ENCODE results near the gene TSPAN4. TPM values are rescaled to one million over a fixed set of nuclear protein-coding genes. Genes with fewer than 3 reads are reported as not detected.

Gene TSPAN4
- total and polyA plus RNA-seq, 2 donors (not counting 1 experiment from before 2014, with no cell fraction given), result 2.9 to 7.4 TPM

DNA sequence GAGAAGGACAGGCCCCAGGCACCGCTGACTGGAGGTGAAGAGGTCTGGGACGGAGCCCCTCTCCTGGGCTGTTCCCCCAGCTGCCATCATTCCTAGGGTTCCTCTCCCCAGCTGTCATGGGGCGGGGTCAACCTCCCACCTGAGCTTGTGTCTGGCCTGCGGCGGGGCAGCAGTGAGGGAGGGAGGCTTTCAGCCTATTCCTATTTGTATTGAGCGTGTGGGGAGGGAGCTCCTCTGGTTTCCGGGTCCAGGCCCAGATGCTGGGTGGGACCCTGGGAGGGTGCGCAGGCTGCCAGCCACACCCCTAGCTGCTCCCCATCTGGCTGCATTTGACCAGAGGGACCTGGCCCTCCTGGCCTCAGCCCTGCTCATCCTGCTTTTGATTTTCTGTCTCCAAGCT is 13.7 kb downstream of the TSPAN4 start:
- peaks cover 3% of the 10 kb centered on the region for H3K27me3 Mint-ChIP-seq
- ATAC-seq (ENCODE audit: low read depth) (no peak), DNase-seq (no peak)
- no peaks in the 10 kb centered on the region for H3K4me1 Mint-ChIP-seq
- Histone ChIP-seq H3K79me2 (ENCODE audit: control insufficient read depth, insufficient read depth, low read length) (no peaks in the 10 kb centered on the region), H2AFZ (ENCODE audit: insufficient read depth, low read depth, low read length, poor library complexity, severe bottlenecking) (no peak overlapping the region), H3K27me3 (replicated peaks in 1 of 4; ENCODE audit: control extremely low read depth in 1 of 4, control insufficient read depth in 3 of 4, insufficient read depth in 4 of 4, low read length in 3 of 4) (no peaks in the 10 kb centered on the region), H3K9ac (ENCODE audit: low read length) (no peak overlapping the region), H3K9me3 (ENCODE audit: control extremely low read depth in 1 of 3, control insufficient read depth in 2 of 3, insufficient read depth in 1 of 3, low read length in 2 of 3) (no peaks in the 10 kb centered on the region), H3K4me3 (ENCODE audit: control extremely low read depth in 1 of 5, extremely low read depth in 1 of 5, insufficient read depth in 1 of 5, low read depth in 2 of 5, low read length in 4 of 5) (no peak overlapping the region), H3K27ac (ENCODE audit: low read length in 2 of 2) (no peak overlapping the region), H3K36me3 (replicated peaks in 1 of 2; ENCODE audit: control extremely low read depth in 1 of 2, control insufficient read depth in 1 of 2, extremely low read depth in 1 of 2, insufficient read depth in 2 of 2, low read length in 1 of 2) (no peaks in the 10 kb centered on the region), H3K4me1 (ENCODE audit: control insufficient read depth in 2 of 2, insufficient read depth in 2 of 2, low read length in 2 of 2) (no peaks in the 10 kb centered on the region), H3K4me2 (replicated peaks; ENCODE audit: low read depth, low read length, poor library complexity, severe bottlenecking) (no peak overlapping the region), H4K20me1 (ENCODE audit: control insufficient read depth, insufficient read depth, low read length, poor library complexity, severe bottlenecking) (no peaks in the 10 kb centered on the region)
- ChIA-PET POLR2A (no interaction called here), CTCF (no interaction called here)
- 100% methylated on average over 3 of the region's 8 CpGs for WGBS (ENCODE audit: insufficient coverage)
- H3K27ac Mint-ChIP-seq, result no peak overlapping the region
- H3K9me3 Mint-ChIP-seq (ENCODE audit: insufficient read depth), result no peaks in the 10 kb centered on the region
- TF ChIP-seq, protein P1, sequence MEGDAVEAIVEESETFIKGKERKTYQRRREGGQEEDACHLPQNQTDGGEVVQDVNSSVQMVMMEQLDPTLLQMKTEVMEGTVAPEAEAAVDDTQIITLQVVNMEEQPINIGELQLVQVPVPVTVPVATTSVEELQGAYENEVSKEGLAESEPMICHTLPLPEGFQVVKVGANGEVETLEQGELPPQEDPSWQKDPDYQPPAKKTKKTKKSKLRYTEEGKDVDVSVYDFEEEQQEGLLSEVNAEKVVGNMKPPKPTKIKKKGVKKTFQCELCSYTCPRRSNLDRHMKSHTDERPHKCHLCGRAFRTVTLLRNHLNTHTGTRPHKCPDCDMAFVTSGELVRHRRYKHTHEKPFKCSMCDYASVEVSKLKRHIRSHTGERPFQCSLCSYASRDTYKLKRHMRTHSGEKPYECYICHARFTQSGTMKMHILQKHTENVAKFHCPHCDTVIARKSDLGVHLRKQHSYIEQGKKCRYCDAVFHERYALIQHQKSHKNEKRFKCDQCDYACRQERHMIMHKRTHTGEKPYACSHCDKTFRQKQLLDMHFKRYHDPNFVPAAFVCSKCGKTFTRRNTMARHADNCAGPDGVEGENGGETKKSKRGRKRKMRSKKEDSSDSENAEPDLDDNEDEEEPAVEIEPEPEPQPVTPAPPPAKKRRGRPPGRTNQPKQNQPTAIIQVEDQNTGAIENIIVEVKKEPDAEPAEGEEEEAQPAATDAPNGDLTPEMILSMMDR (IDR thresholded peaks at IDR 0.05), result no peak
- no peak for TF ChIP-seq EZH2 (IDR thresholded peaks at IDR 0.05; ENCODE audit: borderline replicate concordance, insufficient read depth, low read depth, low read length, poor library complexity, severe bottlenecking)
- intact Hi-C loops (cut with micrococcal nuclease), result no loop called here
- no peak overlapping the region for H3K4me3 Mint-ChIP-seq

DNA sequence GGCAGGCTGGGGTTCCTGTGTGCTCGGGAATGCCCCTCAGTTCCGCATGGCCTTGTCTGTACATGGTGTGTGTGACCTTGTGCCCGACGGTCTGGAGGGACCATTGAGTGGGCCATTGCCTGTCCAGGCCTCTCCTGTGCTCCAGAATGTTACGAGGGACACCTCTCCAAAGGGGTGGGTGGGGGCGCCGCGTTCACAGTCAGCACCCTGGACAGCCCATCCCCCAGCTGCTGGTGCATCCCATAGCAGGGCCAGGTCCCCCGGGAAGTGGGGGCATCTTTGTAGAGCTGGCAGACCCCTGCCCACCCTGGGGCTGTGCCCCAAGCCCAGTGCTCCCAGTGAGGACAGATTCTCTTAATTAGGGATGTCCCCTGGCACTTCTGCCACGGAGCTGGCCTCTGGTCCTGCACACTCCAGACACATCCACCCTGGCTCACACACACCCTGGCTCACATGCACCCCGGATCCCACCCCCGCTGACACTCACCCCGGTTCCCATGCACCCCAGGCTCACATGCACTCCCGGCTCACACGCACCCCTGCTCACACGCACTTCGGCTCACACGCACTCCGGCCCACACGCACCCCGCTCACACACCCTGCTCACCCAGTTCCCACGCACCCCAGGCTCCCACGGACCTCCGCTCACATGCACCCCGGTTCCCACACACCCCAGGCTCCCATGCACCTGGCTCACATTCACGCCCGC is 15.6 kb downstream of the TSPAN4 start:
- POLR2A ChIA-PET, result no interaction called here
- H3K27ac Mint-ChIP-seq, result no peak overlapping the region
- intact Hi-C loops (cut with micrococcal nuclease), result no loop called here

More for the DNA sequence above, 15.6 kb downstream of the TSPAN4 start:
- no peaks in the 10 kb centered on the region for H3K79me2 ChIP-seq (ENCODE audit: control insufficient read depth, insufficient read depth, low read length)
- no peak overlapping the region for H3K9ac ChIP-seq (ENCODE audit: low read length)
- TF ChIP-seq, protein P1 (IDR thresholded peaks at IDR 0.05), result no peak
- TF ChIP-seq EZH2 (IDR thresholded peaks at IDR 0.05; ENCODE audit: borderline replicate concordance, insufficient read depth, low read depth, low read length, poor library complexity, severe bottlenecking), result no peak
- H3K9me3 ChIP-seq (ENCODE audit: control extremely low read depth in 1 of 3, control insufficient read depth in 2 of 3, insufficient read depth in 1 of 3, low read length in 2 of 3), result no peaks in the 10 kb centered on the region
- H3K4me3 ChIP-seq (ENCODE audit: control extremely low read depth in 1 of 5, extremely low read depth in 1 of 5, insufficient read depth in 1 of 5, low read depth in 2 of 5, low read length in 4 of 5), result no peak overlapping the region
- H3K4me2 ChIP-seq (replicated peaks; ENCODE audit: low read depth, low read length, poor library complexity, severe bottlenecking), result no peak overlapping the region
- no peak overlapping the region for H3K27ac ChIP-seq (ENCODE audit: low read length in 2 of 2)
- H3K9me3 Mint-ChIP-seq (ENCODE audit: insufficient read depth), result no peaks in the 10 kb centered on the region
- ATAC-seq (ENCODE audit: low read depth), result no peak
- no peak overlapping the region for H2AFZ ChIP-seq (ENCODE audit: insufficient read depth, low read depth, low read length, poor library complexity, severe bottlenecking)
- no peaks in the 10 kb centered on the region for H3K27me3 ChIP-seq (replicated peaks in 1 of 4; ENCODE audit: control extremely low read depth in 1 of 4, control insufficient read depth in 3 of 4, insufficient read depth in 4 of 4, low read length in 3 of 4)
- 91% methylated on average over 27 of the region's 27 CpGs for WGBS (ENCODE audit: insufficient coverage)
- H3K4me1 ChIP-seq (ENCODE audit: control insufficient read depth in 2 of 2, insufficient read depth in 2 of 2, low read length in 2 of 2), result no peaks in the 10 kb centered on the region
- DNase-seq, result no peak
- no peaks in the 10 kb centered on the region for H3K27me3 Mint-ChIP-seq
- H4K20me1 ChIP-seq (ENCODE audit: control insufficient read depth, insufficient read depth, low read length, poor library complexity, severe bottlenecking), result no peaks in the 10 kb centered on the region
- no peaks in the 10 kb centered on the region for H3K4me1 Mint-ChIP-seq
- no peaks in the 10 kb centered on the region for H3K36me3 ChIP-seq (replicated peaks in 1 of 2; ENCODE audit: control extremely low read depth in 1 of 2, control insufficient read depth in 1 of 2, extremely low read depth in 1 of 2, insufficient read depth in 2 of 2, low read length in 1 of 2)
- CTCF ChIA-PET, result no interaction called here
- H3K4me3 Mint-ChIP-seq, result no peak overlapping the region
